ENCODE measurements around the gene ERLIN1. TPM values are rescaled to one million over a fixed set of nuclear protein-coding genes. Genes with fewer than 3 reads are reported as not detected.
"Not testable (repeated sequence)": the region's sequence is repeated elsewhere in the genome, so short reads cannot be mapped to it uniquely, and the experiment has no call there.

The ERLIN1 gene
- total and polyA plus RNA-seq, 8 donors: 23.8 to 56.3 (median 47.0) TPM

GRCh38 chr10:100130831-100131230 lies 55.0 kb downstream of the ERLIN1 start:
- peaks cover 0 to 3% of the 10 kb centered on the region in 2 donors for H3K27me3 ChIP-seq
- H3K4me1 ChIP-seq: no peaks in the 10 kb centered on the region
- DNase-seq (no peak), ATAC-seq (no peak)
- peaks cover 0 to 8% of the 10 kb centered on the region in 2 donors for H3K9me3 ChIP-seq
- H3K36me3 ChIP-seq: no peaks in the 10 kb centered on the region
- intact Hi-C loops (cut with DNase I): no loop called here
- H3K27ac ChIP-seq: no peak overlapping the region
- H3K4me3 ChIP-seq: no peak overlapping the region
- TF ChIP-seq, protein P1, sequence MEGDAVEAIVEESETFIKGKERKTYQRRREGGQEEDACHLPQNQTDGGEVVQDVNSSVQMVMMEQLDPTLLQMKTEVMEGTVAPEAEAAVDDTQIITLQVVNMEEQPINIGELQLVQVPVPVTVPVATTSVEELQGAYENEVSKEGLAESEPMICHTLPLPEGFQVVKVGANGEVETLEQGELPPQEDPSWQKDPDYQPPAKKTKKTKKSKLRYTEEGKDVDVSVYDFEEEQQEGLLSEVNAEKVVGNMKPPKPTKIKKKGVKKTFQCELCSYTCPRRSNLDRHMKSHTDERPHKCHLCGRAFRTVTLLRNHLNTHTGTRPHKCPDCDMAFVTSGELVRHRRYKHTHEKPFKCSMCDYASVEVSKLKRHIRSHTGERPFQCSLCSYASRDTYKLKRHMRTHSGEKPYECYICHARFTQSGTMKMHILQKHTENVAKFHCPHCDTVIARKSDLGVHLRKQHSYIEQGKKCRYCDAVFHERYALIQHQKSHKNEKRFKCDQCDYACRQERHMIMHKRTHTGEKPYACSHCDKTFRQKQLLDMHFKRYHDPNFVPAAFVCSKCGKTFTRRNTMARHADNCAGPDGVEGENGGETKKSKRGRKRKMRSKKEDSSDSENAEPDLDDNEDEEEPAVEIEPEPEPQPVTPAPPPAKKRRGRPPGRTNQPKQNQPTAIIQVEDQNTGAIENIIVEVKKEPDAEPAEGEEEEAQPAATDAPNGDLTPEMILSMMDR (IDR thresholded peaks at IDR 0.05): no peak

- intact Hi-C loops (cut with DNase I): no loop called here
- DNase-seq (no peak), ATAC-seq (no peak)
- TF ChIP-seq, protein P1 (IDR thresholded peaks at IDR 0.05): no peak
- Histone ChIP-seq H3K27ac (no peak overlapping the region), H3K4me3 (no peak overlapping the region), H3K27me3 (peaks cover 0 to 3% of the 10 kb centered on the region in 2 donors), H3K9me3 (peaks cover 0 to 2% of the 10 kb centered on the region in 2 donors), H3K4me1 (no peaks in the 10 kb centered on the region), H3K36me3 (no peaks in the 10 kb centered on the region)
Observed at GRCh38 chr10:100129424-100129823, 56.4 kb downstream of the ERLIN1 start.

- no peak overlapping the region for H3K27ac ChIP-seq
- H3K4me3 ChIP-seq: no peak overlapping the region
- H3K9me3 ChIP-seq: no peaks in the 10 kb centered on the region
- TF ChIP-seq, protein P1 (IDR thresholded peaks at IDR 0.05): no peak
- no peaks in the 10 kb centered on the region for H3K4me1 ChIP-seq
- no peaks in the 10 kb centered on the region for H3K36me3 ChIP-seq
- peaks cover 0 to 3% of the 10 kb centered on the region in 2 donors for H3K27me3 ChIP-seq
- DNase-seq (no peak), ATAC-seq (no peak)
- intact Hi-C loops (cut with DNase I): no loop called here
Observed at GRCh38 chr10:100128951-100129350, 56.9 kb downstream of the ERLIN1 start.

GRCh38 chr10:100125335-100125734 lies 60.5 kb downstream of the ERLIN1 start:
- H3K4me1 ChIP-seq; ATAC-seq; H3K27ac ChIP-seq; H3K27me3 ChIP-seq; DNase-seq; H3K9me3 ChIP-seq; intact Hi-C loops (cut with DNase I); H3K4me3 ChIP-seq; H3K36me3 ChIP-seq: not testable (repeated sequence)

GRCh38 chr10:100124097-100124496 lies 61.7 kb downstream of the ERLIN1 start:
- Histone ChIP-seq H3K27ac (no peak overlapping the region), H3K36me3 (no peaks in the 10 kb centered on the region), H3K27me3 (peaks cover 0 to 5% of the 10 kb centered on the region in 2 donors), H3K4me3 (no peak overlapping the region), H3K4me1 (no peaks in the 10 kb centered on the region), H3K9me3 (no peaks in the 10 kb centered on the region)
- intact Hi-C loops (cut with DNase I): no loop called here
- no peak for DNase-seq
- TF ChIP-seq, protein P1 (IDR thresholded peaks at IDR 0.05): no peak
- ATAC-seq: no peak

DNA sequence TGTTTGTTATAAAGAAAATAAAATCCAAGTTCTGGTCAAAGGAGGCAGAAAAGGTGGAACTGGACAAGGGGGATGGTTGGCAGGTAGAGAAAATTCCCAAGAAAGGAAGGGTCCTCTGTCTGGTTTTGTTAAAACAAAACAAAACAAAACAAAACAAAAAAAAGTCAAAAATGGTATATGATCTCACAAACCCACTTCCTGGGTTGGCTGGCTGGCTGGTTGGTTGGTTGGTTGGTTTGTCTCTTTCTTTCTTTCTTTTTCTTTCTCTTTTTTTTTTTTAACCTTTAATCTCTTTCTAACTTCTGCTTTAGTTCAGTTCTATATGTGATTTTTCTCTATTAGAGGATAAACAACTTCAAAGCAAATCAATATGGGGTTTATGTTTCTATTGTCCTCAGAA lies 63.0 kb downstream of the ERLIN1 start:
- DNase-seq (no peak), ATAC-seq (no peak)
- Histone ChIP-seq H3K36me3 (no peaks in the 10 kb centered on the region), H3K9me3 (no peaks in the 10 kb centered on the region), H3K27ac (no peak overlapping the region), H3K27me3 (peaks cover 0 to 5% of the 10 kb centered on the region in 2 donors), H3K4me3 (no peak overlapping the region), H3K4me1 (no peaks in the 10 kb centered on the region)
- TF ChIP-seq, protein P1 (IDR thresholded peaks at IDR 0.05): no peak
- intact Hi-C loops (cut with DNase I): no loop called here

All from left lung (tissue), 10 donors.